Measurements from ENCODE around the gene ZNF831.
A peak's percentile ranks its signal among the peaks of the same experiment; 100 is the strongest.

Gene ZNF831

DNA sequence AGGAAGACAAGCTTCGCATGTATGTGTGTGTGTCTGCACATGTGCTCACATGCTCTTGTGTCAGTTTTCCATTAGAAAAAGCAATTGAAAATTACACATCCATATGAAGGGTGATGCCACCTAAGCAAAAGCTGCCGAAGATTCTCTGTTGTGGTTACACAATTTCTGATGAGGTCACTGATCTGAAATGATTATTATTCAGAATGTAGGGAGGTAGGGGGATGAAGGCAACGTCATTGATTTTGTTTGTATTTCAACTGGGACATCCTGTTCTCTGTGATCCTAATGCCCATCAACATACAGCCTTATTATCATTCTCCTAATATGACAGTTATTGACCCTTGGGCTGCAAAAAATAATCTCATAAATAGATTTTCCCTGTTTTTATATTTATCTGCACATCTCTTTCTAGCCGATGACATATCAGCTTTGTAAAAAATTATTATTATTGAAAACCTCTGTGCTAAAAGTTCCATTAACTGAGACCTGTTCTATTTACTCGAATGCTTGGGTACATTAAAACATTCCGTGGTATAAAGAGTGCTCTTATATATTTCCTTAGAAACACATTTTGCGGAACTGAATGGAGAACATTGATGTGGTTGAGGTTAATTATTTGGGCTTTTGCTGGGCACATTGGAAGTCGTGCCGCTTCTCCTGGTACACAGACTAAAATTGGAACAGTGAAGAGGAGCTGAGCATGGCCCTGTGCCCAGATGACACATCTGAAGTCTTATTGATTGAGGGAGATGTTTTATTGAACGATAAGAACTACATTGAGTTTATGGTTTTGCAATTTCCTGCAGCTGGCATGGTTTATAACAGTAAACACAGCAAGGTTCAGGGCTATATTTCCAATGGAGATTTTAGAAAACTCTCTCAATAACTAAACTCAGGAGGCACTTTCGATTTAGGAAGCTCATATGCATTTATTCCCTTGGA is 51.3 kb downstream of the ZNF831 start:
- H3K4me1 ChIP-seq: peaks cover 0 to 10% (median 0%) of the 10 kb centered on the region in 10 experiments; a peak in 3 of 20 replicates
- no peak overlapping the region for H3K9ac ChIP-seq
- peak overlapping the region in 2 of 11 experiments; percentile 10 to 16; a peak in 1 of 22 replicates for H3K4me2 ChIP-seq
- no peaks in the 10 kb centered on the region for H3K27me3 ChIP-seq
- H3K27ac ChIP-seq: no peak overlapping the region
- no peak for TF ChIP-seq Cebpa-rat (IDR thresholded peaks at IDR 0.05)
- no peak overlapping the region for H3K4me3 ChIP-seq
- H3K9me3 ChIP-seq (replicated peaks in 1 of 11): no peaks in the 10 kb centered on the region
- H4K20me1 ChIP-seq: no peaks in the 10 kb centered on the region
- no peaks in the 10 kb centered on the region for H3K36me3 ChIP-seq

DNA sequence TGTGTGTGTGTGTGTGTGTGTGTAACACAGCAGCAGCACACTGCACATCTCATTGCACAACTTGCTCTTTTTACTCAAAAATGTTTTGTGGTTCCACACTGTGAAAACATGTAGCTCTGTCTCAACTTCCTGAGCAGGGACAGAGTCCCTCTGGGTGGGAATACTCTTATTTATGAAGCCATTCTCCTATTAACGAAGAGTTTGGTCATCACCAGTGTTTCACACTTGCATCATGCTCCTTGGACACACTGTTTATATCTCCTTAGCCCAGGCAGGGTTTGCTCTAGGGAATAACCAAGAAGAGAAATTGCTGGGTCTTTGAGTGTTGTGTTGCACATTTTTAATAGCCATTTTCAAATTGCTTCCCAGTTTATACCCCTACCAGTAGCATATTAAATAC is 53.6 kb downstream of the ZNF831 start:
- peak overlapping the region in 3 of 11 experiments; percentile 6 to 18 (median 6); a peak in 2 of 22 replicates for H3K4me2 ChIP-seq

DNA sequence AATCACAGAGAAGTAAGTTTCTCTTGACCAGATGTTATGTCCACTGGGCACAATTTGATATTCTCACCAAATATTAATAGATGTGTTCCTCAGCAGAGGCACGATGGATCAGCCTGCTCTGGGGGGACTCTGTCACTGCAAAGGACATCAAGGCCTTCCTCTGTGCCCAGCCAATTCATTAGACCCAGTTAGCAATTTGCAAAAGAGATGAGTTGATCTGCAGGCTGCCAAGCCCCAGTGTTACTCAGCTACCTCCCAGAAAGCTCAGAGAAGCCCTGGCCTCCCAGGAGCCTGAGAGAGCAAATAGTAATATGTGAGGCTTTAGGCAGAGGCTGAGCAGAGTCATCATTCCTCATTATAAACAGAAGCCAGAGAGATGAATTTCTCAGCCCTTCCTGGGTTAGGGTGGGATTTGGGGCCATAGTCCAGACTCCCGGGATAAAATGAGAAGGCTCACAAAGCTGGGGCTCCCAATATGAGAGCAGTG is 54.2 kb downstream of the ZNF831 start:
- Histone ChIP-seq H3K4me3 (no peak overlapping the region), H4K20me1 (no peaks in the 10 kb centered on the region), H3K9me3 (replicated peaks in 1 of 11) (no peaks in the 10 kb centered on the region), H3K4me2 (no peak overlapping the region), H3K27ac (no peak overlapping the region), H3K9ac (no peak overlapping the region), H3K27me3 (peaks cover 3 to 20% (median 8%) of the 10 kb centered on the region in 11 experiments), H3K4me1 (peaks cover 0 to 22% (median 12%) of the 10 kb centered on the region in 10 experiments; a peak in 13 of 20 replicates), H3K36me3 (no peaks in the 10 kb centered on the region)
- no peak for TF ChIP-seq Cebpa-rat (IDR thresholded peaks at IDR 0.05)

More for the DNA sequence above, 53.6 kb downstream of the ZNF831 start:
- no peak overlapping the region for H3K4me3 ChIP-seq
- no peak overlapping the region for H3K27ac ChIP-seq
- H3K9me3 ChIP-seq (replicated peaks in 1 of 11): no peaks in the 10 kb centered on the region
- no peaks in the 10 kb centered on the region for H3K36me3 ChIP-seq
- peaks cover 0 to 17% (median 5%) of the 10 kb centered on the region in 11 experiments; a peak in 8 of 22 replicates for H3K27me3 ChIP-seq
- peaks cover 0 to 19% (median 10%) of the 10 kb centered on the region in 10 experiments; a peak in 10 of 20 replicates for H3K4me1 ChIP-seq
- no peaks in the 10 kb centered on the region for H4K20me1 ChIP-seq
- H3K9ac ChIP-seq: no peak overlapping the region
- TF ChIP-seq Cebpa-rat (IDR thresholded peaks at IDR 0.05): no peak

DNA sequence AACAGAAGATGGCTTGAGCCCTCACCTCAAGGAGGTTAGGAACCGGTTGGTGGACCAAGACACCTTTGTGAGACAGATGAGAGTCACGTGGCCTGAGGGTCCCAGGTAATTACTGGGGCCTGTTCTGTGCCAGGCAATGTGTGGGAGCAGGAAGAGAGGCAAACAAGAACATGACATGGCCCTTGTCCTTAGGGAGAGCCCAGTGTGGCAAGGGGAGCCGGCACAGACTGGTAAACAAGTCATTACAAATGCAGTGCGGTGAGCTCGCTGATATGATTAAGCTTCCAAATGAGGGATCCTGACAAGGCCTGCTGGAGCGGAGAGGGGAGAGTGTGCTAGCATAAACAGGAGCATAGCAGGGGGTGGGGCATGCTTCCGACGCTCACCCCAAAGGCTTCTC is 55.6 kb downstream of the ZNF831 start:
- Histone ChIP-seq H3K9ac (no peak overlapping the region), H3K36me3 (no peaks in the 10 kb centered on the region), H3K27me3 (peaks cover 15 to 34% (median 22%) of the 10 kb centered on the region in 11 experiments), H3K9me3 (replicated peaks in 1 of 11) (no peaks in the 10 kb centered on the region), H3K4me3 (no peak overlapping the region), H3K4me2 (no peak overlapping the region), H4K20me1 (no peaks in the 10 kb centered on the region), H3K4me1 (peaks cover 0 to 25% (median 15%) of the 10 kb centered on the region in 10 experiments; a peak in 13 of 20 replicates), H3K27ac (no peak overlapping the region)
- TF ChIP-seq Cebpa-rat (IDR thresholded peaks at IDR 0.05): no peak

DNA sequence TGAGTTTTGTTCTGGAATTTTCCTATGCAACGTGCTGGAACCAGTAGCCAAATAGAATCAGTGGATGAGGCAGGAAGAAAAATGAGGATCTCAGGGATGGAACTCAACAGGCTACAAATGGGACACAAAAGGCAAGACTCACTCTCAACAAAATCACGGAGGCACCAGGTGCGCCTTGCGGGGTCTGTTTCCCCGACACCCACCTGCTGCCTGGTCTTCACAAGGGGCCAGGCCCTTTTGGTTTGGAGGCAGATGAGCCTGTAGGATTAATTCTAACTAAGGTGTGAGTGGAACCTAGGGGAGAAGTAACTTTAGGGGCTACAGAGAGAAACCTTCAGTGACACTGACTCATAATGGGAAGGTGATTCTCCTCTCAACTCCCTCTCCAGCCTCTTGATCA is 56.5 kb downstream of the ZNF831 start:
- H3K27me3 ChIP-seq: peaks cover 15 to 37% (median 24%) of the 10 kb centered on the region in 11 experiments
- no peak overlapping the region for H3K4me3 ChIP-seq
- no peak overlapping the region for H3K4me2 ChIP-seq
- H3K36me3 ChIP-seq: no peaks in the 10 kb centered on the region
- H3K27ac ChIP-seq: no peak overlapping the region
- no peaks in the 10 kb centered on the region for H3K9me3 ChIP-seq (replicated peaks in 1 of 11)
- H4K20me1 ChIP-seq: no peaks in the 10 kb centered on the region
- no peak for TF ChIP-seq Cebpa-rat (IDR thresholded peaks at IDR 0.05)
- H3K4me1 ChIP-seq: peaks cover 0 to 22% (median 15%) of the 10 kb centered on the region in 10 experiments; a peak in 13 of 20 replicates
- no peak overlapping the region for H3K9ac ChIP-seq

DNA sequence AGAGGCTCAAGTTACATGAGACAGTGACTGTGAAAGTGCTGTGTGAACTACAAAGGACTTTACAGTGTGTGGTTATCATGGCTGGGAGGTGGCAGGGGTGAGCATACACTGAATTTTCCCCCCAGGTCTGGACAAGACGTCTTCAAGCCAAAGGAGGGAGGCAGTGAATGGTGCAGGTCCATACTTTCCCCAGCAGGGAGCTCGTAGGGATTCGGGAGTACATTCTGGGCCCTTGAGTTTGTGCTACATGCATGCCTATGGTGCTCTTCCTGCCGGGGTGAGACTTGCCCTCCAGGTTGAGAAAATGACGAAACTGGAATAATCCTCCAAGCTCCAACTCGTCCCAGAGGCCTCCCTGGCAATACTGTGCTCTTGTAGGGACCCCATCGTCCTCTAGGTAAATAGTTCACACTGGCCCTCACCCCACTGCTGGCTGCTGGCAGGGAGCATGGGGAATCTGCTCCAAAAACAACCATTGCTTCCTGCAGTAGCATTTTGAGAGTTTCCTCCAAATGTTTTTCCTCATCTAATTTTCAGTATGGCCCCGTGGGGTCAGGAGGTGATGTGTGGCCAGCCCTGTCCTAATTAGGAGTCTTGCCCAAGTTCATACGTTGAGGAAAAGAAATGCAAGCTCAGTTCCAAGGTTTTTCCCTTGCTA is 57.6 kb downstream of the ZNF831 start:
- Histone ChIP-seq H3K4me1 (peaks cover 0 to 21% (median 13%) of the 10 kb centered on the region in 10 experiments; a peak in 13 of 20 replicates), H3K4me3 (peak overlapping the region in 4 of 10 experiments; percentile 59 to 73 (median 64); a peak in 3 of 20 replicates), H3K9ac (no peak overlapping the region), H3K4me2 (peak overlapping the region; percentile 78 to 95 (median 87); a peak in 20 of 22 replicates), H3K27me3 (peaks cover 15 to 37% (median 24%) of the 10 kb centered on the region in 11 experiments), H3K9me3 (replicated peaks in 1 of 11) (no peaks in the 10 kb centered on the region), H3K36me3 (no peaks in the 10 kb centered on the region), H4K20me1 (no peaks in the 10 kb centered on the region), H3K27ac (no peak overlapping the region)
- TF ChIP-seq Cebpa-rat (IDR thresholded peaks at IDR 0.05): no peak

DNA sequence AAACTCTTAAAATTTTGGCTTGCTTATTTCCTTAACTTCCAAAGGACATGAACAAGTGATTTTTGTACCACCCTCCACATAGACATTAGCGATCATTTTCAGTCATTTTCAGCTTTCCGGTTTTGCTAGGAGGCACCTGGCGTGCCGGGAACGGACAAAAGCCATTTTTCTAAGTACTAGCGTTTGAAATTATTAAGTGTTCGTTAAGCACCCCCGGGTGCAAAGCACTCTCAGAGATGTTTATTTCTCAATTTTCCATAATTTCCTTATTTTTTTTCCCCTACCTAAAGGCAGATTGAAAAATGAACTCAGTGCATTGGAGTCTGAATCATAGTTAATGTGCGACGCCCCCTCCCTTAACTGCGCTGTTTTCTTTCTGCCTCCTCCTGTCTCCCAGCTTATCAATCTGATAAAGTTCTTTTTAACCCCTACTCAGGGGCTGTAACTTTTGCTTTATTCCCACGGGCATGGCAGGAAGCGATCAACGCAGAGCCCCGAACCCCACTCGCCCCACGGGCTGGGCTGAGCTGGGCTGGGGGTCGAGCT is 58.2 kb downstream of the ZNF831 start:
- no peaks in the 10 kb centered on the region for H3K9me3 ChIP-seq (replicated peaks in 1 of 11)
- peak overlapping the region; percentile 59 to 81 (median 76) for H3K9ac ChIP-seq
- peaks cover 15 to 37% (median 24%) of the 10 kb centered on the region in 11 experiments for H3K27me3 ChIP-seq
- H3K27ac ChIP-seq: peak overlapping the region; percentile 34 to 75 (median 64); a peak in 19 of 22 replicates
- peak overlapping the region; percentile 78 to 95 (median 87) for H3K4me2 ChIP-seq
- no peaks in the 10 kb centered on the region for H3K36me3 ChIP-seq
- peaks cover 0 to 21% (median 13%) of the 10 kb centered on the region in 10 experiments; a peak in 13 of 20 replicates for H3K4me1 ChIP-seq
- TF ChIP-seq Cebpa-rat (IDR thresholded peaks at IDR 0.05): no peak
- peak overlapping the region; percentile 54 to 73 (median 62) for H3K4me3 ChIP-seq
- no peaks in the 10 kb centered on the region for H4K20me1 ChIP-seq

DNA sequence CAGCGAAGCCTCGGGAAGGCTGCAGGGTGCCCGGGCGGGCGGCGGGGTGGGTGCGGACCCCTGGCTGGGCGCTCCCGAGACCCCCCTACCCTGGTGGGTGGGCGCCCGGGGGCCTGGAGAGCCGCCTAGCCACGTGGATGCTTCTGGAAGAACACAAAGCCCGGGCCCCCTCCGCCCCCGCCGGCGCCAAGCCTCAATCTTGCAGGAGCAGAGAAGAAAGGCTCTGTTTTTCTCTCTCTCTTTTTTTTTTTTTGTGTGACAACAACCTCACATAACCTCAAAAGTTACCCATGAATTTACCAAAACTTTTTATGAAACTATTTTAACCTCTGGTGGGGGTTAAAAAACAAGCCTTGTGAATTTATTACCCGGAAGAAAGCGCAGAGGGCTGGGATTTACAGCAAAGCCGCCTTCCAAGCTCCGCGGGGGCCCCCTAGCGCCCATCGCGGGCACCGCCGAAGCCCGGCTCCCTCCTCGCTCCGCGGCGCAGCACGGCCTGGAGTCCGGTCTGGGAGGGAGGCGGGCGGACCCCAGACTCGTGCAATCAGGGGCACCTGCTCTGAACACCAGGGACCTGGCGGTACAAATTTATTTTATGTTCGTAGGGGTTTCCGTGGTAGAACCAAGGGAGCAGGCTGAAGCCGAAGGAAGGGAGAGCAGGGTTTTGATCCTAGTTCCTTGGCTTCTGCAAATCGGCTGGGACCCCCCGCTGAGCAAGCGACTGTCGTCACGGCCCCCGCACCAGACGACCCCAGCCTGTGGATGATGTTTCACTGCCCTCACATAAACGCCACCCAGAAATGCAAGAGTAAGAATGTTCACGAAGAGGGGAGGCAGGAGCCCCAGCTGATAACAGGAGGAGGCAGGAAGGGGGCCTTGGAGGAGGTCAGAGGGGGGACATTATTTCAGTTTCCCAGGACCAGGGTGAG is 58.9 kb downstream of the ZNF831 start:
- TF ChIP-seq Cebpa-rat (IDR thresholded peaks at IDR 0.05): no peak
- Histone ChIP-seq H3K4me3 (peak overlapping the region; percentile 54 to 73 (median 62)), H3K27ac (peak overlapping the region; percentile 34 to 75 (median 64); a peak in 19 of 22 replicates), H4K20me1 (no peaks in the 10 kb centered on the region), H3K9ac (peak overlapping the region; percentile 59 to 81 (median 76)), H3K27me3 (peaks cover 15 to 37% (median 24%) of the 10 kb centered on the region in 11 experiments), H3K36me3 (no peaks in the 10 kb centered on the region), H3K4me1 (peaks cover 0 to 17% (median 11%) of the 10 kb centered on the region in 10 experiments; a peak in 13 of 20 replicates), H3K4me2 (peak overlapping the region; percentile 78 to 95 (median 87)), H3K9me3 (replicated peaks in 1 of 11) (no peaks in the 10 kb centered on the region)
